Measurements from ENCODE around the gene PBXIP1. TPM values are rescaled to one million over a fixed set of nuclear protein-coding genes. Genes with fewer than 3 reads are reported as not detected.

Gene PBXIP1
- total and polyA plus RNA-seq, 2 of the 13 experiments (the other 11 are each of a cell fraction or from before 2014, with no cell fraction given), result 16.3 to 31.9 TPM

- TSS peak; percentile 34 for BruUV-seq (replicated peaks)
- peak overlapping the region; percentile 96 for H3K27ac ChIP-seq (ENCODE audit: extremely low read length, insufficient read depth, low read length)
- in situ Hi-C loops (cut with HindIII; ENCODE audit: extremely low pct_ligation_motif_present, low pct_unique_long_range_greater_than_20kb), result no loop called here
- WGBS (ENCODE audit: low lambda C conversion rate), result 15% methylated on average over 4 of the region's 4 CpGs
- ChIA-PET CTCF (ENCODE audit: low intra/inter-chr PET ratio, low total read pairs) (interaction anchor here (2.0 kb wide), 1 partner anchor 62 kb away, joined by 8 read pairs; no protein-coding TSS in a partner anchor), POLR2A (interaction anchor here (0.6 to 4.1 kb wide), 17 partner anchors 9 to 238 kb away, joined by 3 to 91 read pairs (median 5); partner anchors contain the start of genes ADAM15, CKS1B, EFNA4 and FLAD1)
- peaks cover 5 to 20% of the 10 kb centered on the region in 2 experiments; a peak in 4 of 5 replicates for H3K36me3 ChIP-seq (replicated peaks in 1 of 2; ENCODE audit: control insufficient read depth in 1 of 2, insufficient read depth in 2 of 2, low read length in 2 of 2)
- intact Hi-C loops (cut with micrococcal nuclease; ENCODE audit: unreplicated experiment), result no loop called here
- H3K79me2 ChIP-seq (ENCODE audit: insufficient read depth, low read length), result no peaks in the 10 kb centered on the region
- H3K9me3 ChIP-seq (ENCODE audit: low read length), result no peaks in the 10 kb centered on the region
- H3K4me2 ChIP-seq (ENCODE audit: low read depth, low read length), result peak overlapping the region; percentile 95
- peaks cover 48% of the 10 kb centered on the region for H3K4me1 ChIP-seq (ENCODE audit: insufficient read depth, low read length)
- FAIRE-seq (peak; percentile 42), DNase-seq (ENCODE audit: low spot score) (peak; percentile 77), ATAC-seq (peak; percentile 80)
- H3K9ac ChIP-seq (ENCODE audit: insufficient read depth, low read depth, low read length), result peak overlapping the region; percentile 89
- no peak overlapping the region for H2AFZ ChIP-seq (ENCODE audit: low read length)
- no peaks in the 10 kb centered on the region for H4K20me1 ChIP-seq (ENCODE audit: insufficient read depth, low read length)
- peak overlapping the region; percentile 61 to 72 (median 69) for H3K4me3 ChIP-seq (replicated peaks in 1 of 3; ENCODE audit: insufficient read depth in 1 of 3, low read depth in 2 of 3, low read length in 3 of 3)
- H3K27me3 ChIP-seq (ENCODE audit: control insufficient read depth in 1 of 2, insufficient read depth in 2 of 2, low read length in 2 of 2), result no peaks in the 10 kb centered on the region; a peak in 1 of 5 replicates
- TF ChIP-seq ZBTB46 (CRISPR knock-in tag; IDR thresholded peaks at IDR 0.05; ENCODE audit: borderline replicate concordance) (no peak), MED8 (CRISPR knock-in tag; IDR thresholded peaks at IDR 0.05; ENCODE audit: insufficient replicate concordance) (no peak), RBAK (CRISPR knock-in tag; IDR thresholded peaks at IDR 0.05) (peak; percentile 83; the same call in 1 of the 2 replicates), ZBTB25 (CRISPR knock-in tag; IDR thresholded peaks at IDR 0.05) (no peak), ELF4 (CRISPR knock-in tag; IDR thresholded peaks at IDR 0.05; ENCODE audit: borderline replicate concordance) (0 out of 2 replicates have a peak, but pooled peaks have one; percentile 16), ZBTB39 (CRISPR knock-in tag; IDR thresholded peaks at IDR 0.05) (no peak), ELF3 (CRISPR knock-in tag; IDR thresholded peaks at IDR 0.05) (peak; percentile 62), SRY (CRISPR knock-in tag; IDR thresholded peaks at IDR 0.05) (no peak), ZNF883 (CRISPR knock-in tag; IDR thresholded peaks at IDR 0.05; ENCODE audit: not compliant biosample characterization) (no peak), BCL6 (CRISPR knock-in tag; IDR thresholded peaks at IDR 0.05) (no peak), HDAC6 (IDR thresholded peaks at IDR 0.05; ENCODE audit: low read depth, low read length) (no peak), ZNF770 (CRISPR knock-in tag; IDR thresholded peaks at IDR 0.05) (no peak), NPAS2 (CRISPR knock-in tag; IDR thresholded peaks at IDR 0.05; ENCODE audit: borderline replicate concordance) (no peak), SMYD3 (CRISPR knock-in tag; IDR thresholded peaks at IDR 0.05) (no peak), MED1 (CRISPR knock-in tag; IDR thresholded peaks at IDR 0.05) (peak; percentile 34; the same call in 1 of the 2 replicates), RFX5 (IDR thresholded peaks at IDR 0.05; ENCODE audit: low read depth, low read length) (peak; percentile 56), CBFB (CRISPR knock-in tag; IDR thresholded peaks at IDR 0.05) (no peak)
Observed at GRCh38 chr1:154955039-154955717, 721 bp downstream of the PBXIP1 start.
